Left forelimb (tissue), 1 donor: Measurements from ENCODE around the gene TP73.
"Not testable (repeated sequence)": the region's sequence is repeated elsewhere in the genome, so short reads cannot be mapped to it uniquely, and the experiment has no call there.

Source experiments
- DNase-seq: peaks from one replicate; pipeline ENCODE4 v3.0.0-alpha.2; 2018; ENCODE audit warnings: low spot score

Gene TP73

GRCh38 chr1:3618881-3619671, 33.2 kb upstream of the TP73 start:
- no peak for DNase-seq

- no peak for DNase-seq
These were observed 31.6 kb upstream of the TP73 start for GRCh38 chr1:3620708-3621107.

GRCh38 chr1:3621151-3621671, 31.1 kb upstream of the TP73 start:
- DNase-seq = not testable (repeated sequence)

GRCh38 chr1:3622102-3622501, 30.2 kb upstream of the TP73 start:
- DNase-seq = not testable (repeated sequence)

- no peak for DNase-seq
These were observed 28.7 kb upstream of the TP73 start for GRCh38 chr1:3623441-3624199.

GRCh38 chr1:3624200-3625136, 27.8 kb upstream of the TP73 start, which contains the start of gene TPRG1L:
TSS of gene TPRG1L (plus strand) at chr1:3625015. CDS start at chr1:3625073, 58 bp downstream.
- DNase-seq = peak; percentile 99

GRCh38 chr1:3625151-3625907, 27.0 kb upstream of the TP73 start:
- DNase-seq = no peak

GRCh38 chr1:3626025-3626424, 26.3 kb upstream of the TP73 start:
- no peak for DNase-seq

- DNase-seq = no peak
These were observed 24.6 kb upstream of the TP73 start for GRCh38 chr1:3627515-3628253.

GRCh38 chr1:3628445-3628844, 23.9 kb upstream of the TP73 start:
- DNase-seq = no peak

GRCh38 chr1:3629561-3630160, 22.7 kb upstream of the TP73 start:
- DNase-seq = no peak

GRCh38 chr1:3630161-3630611, 22.1 kb upstream of the TP73 start:
- no peak for DNase-seq

GRCh38 chr1:3630914-3631313, 21.4 kb upstream of the TP73 start:
- DNase-seq = no peak

- no peak for DNase-seq
These were observed 20.7 kb upstream of the TP73 start for GRCh38 chr1:3631320-3632260.

- no peak for DNase-seq
These were observed 20.0 kb upstream of the TP73 start for GRCh38 chr1:3632298-3632697.

- DNase-seq = no peak
These were observed 19.5 kb upstream of the TP73 start for GRCh38 chr1:3632716-3633343.

- no peak for DNase-seq
These were observed 18.8 kb upstream of the TP73 start for GRCh38 chr1:3633344-3634058.
